Fibroblast of gingiva (primary cell): Measurements from ENCODE around the gene INTS3.
"Not testable (repeated sequence)": the region's sequence is repeated elsewhere in the genome, so short reads cannot be mapped to it uniquely, and the experiment has no call there.

Experiments
- DNase-seq: peaks from one replicate; pipeline ENCODE4 v3.0.0-alpha.2; 2011; ENCODE audit warnings: low read depth

The INTS3 gene

DNA sequence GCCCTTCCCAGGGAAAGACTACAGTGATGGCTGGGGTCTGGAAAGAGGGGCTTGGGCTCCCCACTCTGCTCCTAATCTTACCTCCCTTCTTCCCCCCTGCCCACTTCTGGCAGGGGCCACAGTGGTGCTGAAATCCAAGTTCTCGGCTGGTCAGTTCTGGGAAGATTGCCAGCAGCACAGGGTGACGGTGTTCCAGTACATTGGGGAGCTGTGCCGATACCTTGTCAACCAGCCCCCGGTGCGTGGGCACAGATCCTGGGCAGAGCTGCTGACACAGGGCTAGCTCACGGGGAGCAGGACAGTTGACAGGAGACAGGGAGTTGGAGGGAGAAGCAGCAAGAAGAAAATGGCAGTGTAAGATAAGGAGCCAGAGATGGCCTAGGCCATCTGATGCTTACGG lies 49.8 kb downstream of the INTS3 start:
- DNase-seq, result no peak

DNA sequence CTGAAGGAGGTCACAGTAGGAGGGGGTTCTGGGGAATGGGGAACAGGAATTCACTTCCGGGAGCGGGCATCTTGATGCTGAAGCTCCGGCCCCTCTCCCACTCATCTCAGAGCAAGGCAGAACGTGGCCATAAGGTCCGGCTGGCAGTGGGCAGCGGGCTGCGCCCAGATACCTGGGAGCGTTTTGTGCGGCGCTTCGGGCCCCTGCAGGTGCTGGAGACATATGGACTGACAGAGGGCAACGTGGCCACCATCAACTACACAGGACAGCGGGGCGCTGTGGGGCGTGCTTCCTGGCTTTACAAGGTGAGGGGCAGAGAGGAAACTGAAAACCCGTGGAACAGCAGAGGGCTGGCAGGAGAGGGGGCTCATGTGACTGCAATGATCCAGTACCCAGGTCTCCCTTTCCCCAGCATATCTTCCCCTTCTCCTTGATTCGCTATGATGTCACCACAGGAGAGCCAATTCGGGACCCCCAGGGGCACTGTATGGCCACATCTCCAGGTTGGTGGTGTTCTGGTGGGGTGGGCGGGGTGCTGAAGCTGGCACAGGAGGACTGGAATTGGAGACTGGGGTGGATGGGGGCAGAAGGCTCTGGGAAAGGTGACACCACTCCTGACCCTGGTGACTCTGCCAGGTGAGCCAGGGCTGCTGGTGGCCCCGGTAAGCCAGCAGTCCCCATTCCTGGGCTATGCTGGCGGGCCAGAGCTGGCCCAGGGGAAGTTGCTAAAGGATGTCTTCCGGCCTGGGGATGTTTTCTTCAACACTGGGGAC lies 50.4 kb downstream of the INTS3 start:
- no peak for DNase-seq

DNA sequence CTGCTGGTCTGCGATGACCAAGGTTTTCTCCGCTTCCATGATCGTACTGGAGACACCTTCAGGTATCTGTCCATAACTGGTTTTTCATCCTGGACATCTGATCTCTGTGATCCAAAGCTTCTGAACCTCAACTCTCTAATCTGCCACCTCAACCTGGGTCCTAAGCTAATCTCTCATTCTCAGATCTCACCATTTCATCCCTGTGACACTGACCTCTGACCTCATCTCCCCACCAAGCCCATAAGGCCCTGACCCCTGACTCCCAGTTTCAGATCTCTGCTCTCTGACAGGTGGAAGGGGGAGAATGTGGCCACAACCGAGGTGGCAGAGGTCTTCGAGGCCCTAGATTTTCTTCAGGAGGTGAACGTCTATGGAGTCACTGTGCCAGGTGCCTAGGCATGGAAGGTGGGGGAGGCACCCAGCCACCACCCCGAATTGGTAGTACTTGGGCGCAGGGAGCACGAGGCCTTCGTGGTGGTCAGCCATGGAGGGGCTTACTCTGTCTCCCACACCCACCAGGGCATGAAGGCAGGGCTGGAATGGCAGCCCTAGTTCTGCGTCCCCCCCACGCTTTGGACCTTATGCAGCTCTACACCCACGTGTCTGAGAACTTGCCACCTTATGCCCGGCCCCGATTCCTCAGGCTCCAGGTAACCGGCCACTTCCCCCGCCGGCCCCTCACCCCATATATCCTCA lies 51.1 kb downstream of the INTS3 start:
- DNase-seq, result no peak

DNA sequence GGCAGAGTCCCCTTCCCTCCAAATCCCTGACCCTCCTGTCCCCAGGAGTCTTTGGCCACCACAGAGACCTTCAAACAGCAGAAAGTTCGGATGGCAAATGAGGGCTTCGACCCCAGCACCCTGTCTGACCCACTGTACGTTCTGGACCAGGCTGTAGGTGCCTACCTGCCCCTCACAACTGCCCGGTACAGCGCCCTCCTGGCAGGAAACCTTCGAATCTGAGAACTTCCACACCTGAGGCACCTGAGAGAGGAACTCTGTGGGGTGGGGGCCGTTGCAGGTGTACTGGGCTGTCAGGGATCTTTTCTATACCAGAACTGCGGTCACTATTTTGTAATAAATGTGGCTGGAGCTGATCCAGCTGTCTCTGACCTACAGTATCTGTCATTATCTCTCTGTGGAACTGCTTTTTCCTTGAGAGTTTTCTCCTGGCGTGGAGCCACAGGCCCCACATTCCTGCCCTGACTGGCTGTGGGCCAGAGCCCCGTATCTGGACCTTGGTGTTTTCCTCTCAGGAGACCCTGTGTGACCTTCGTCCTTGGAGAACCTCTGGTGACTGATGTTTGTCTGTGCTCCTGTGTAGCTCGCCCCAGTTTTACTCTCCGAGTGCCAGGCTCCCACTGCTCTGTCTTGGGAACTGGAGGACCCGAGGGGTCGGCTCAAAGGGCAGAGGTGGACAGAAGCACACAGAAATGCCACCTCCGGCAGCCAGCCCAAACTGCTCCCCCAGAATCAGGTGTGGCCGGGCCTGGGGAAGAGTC lies 52.1 kb downstream of the INTS3 start:
- DNase-seq, result no peak

DNA sequence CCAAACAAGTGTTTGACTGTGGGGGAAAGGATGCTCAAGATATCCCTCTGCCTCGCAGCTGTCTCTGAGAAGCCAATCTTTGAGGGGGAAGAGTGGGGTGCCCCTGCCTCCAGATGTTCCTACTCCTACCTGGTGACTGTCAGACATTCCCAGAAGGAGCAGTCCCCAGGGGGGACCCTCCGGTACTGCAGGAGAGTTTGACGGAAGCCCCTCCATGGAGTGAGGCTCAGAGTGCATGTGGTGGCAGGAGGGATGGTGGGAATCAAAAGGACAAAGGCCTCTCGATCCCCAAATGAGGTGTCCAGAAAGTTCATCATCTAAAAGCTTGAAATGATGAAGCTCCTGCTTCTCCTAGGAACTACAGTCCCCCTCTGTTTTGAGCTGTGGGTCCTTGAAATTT lies 52.7 kb downstream of the INTS3 start:
- no peak for DNase-seq

DNA sequence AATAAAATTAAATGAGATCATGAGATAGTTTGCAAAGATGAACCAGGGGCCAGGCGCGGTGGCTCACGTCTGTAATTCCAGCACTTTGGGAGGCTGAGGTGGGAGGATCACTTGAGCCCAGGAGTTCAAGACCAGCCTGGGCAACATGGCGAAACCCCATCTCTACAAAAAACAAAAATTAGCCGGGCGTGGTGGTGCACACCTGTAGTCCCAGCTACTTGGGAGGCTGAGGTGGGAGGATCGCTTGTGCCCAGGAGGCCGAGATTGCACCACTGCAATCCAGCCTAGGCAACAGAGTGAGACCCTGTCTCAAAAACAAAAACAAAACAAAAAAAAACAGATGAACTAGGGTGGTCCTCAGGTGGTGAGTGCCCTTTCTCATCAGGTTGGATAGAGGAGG lies 54.8 kb downstream of the INTS3 start:
- not testable (repeated sequence) for DNase-seq

DNA sequence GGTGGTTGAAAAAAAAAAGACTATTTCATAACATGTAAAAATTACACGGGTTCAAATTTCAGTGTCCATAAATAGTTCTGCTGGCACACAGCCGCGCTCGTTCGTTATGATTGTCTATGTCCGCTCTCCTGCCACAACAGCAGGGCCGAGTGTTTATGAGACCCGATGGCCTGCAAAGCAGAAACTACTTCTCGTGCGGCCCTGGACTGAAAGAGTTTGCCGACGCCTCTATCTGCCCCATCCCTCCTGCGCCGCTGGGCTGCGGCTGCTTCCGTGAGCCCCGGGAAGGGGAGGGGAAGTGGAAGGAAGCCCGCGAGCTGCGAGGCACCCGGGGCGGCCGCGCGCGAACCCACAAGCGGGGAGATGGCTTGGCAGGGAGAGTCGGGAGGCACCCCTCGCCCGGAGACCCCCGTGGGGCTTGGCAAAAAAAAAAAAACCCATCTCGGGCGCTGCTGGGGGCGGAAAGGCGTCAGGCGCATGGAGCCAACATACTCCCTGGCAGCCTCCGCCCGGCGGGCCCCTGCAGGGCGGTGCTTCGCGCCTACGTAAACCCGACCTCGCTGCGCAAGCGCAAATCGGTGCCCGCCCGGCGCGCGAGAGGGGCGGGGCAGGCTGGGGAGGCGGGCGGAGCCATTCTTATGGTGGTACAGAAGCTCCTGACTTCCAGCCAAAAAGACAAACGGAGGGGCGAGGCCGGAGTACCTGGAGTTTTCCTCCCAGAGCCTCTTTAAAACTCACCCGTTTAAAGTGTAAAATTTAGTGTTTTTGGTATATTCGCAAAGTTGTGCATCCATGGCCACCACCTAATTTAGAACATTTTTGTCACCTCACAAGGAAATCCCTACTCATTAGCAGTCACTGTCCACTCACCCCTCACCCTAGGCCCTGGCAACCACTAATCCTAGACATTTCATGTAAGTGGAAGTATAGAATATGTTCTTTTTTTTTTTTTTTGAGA lies 55.7 kb downstream of the INTS3 start:
- peak; percentile 91 for DNase-seq

DNA sequence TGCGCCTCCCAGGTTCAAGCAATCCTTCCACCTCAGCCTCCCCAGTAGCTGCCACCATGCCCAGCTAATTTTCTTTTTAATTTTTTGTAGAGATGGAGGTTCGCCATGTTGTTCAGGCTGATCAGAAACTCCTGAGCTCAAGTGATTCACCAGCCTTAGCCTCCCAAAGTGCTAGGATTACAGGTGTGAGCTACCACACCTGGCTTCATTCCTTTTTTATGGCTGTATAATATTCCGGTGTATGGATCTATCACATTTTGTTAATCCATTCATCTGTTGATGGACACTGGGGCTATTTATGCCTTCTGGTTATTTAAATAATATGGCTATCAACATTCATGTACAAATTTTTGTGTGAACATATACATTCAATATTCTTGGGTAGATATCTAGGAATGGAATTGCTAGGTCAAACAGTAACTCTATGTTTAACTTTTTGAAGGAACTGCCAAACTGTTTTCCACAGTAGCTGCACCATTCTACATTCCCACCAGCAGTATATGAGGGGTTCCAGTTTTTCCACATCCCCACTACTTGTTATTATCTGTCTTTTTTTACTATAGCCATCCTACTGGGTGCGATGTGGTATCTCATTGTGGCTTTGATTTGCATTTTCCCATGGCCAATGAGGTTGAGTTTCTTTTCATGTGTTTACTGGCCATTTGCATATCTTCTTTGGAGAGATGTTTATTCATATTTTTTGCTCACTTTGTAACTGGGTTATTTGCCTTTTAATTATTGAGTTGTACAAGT lies 58.4 kb downstream of the INTS3 start:
- no peak for DNase-seq

DNA sequence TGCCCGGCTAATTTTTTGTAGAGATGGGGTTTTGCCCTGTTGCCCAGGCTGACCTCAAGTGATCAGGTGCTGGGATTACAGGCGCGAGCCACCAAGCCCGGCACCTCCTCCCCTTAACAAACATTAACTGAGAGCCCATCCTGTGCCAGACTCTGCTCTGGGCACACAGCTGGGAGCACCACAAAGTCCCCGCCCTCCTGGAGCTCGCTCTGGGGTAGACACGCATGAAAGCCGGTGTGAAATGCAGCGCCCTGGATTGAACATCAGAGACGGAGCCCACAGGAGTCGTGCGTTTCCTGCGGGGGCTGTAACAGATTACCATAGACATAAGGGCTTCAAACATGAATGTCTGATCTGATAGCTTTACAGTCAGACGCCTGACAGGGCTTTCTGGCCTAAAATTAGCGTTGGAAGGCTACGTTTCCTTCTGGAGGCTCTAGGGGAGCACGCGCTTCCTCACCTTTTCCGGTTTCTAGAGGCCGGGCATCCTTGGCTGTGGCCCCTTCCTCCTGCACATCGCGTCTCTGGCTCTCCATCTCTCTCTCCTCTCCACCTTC lies 61.7 kb downstream of the INTS3 start:
- no peak for DNase-seq

DNA sequence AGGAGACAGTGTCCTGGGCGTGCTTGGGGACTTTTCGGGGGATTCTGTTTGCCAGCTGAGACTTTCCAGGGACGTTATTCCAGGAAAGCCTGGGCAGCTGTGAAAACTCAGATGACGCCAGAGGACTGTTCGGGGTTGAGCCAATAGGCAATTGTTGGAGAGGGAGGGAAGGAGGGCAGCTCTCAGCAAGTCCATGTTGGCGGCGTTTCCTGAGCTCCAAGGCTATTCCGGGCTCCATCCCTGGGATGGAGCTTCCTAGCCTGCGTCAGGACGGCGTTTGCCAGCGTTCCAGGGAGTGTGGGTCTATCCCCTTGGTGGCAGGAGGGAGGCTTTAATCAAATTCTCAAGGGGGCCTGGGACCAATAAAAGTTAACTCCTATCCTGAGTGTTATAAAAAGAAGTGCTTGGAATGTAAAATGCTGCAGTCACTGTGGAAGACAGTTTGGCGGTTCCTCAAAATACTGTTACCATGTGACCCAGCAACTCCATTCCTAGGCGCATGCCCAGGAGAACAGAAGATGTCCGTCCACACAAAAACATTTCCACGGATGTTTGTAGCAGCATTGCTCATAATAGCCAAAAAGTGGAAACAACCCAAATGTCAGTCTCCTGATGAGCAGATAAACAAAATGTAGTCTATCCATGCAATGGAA lies 62.6 kb downstream of the INTS3 start:
- peak; percentile 88 for DNase-seq

DNA sequence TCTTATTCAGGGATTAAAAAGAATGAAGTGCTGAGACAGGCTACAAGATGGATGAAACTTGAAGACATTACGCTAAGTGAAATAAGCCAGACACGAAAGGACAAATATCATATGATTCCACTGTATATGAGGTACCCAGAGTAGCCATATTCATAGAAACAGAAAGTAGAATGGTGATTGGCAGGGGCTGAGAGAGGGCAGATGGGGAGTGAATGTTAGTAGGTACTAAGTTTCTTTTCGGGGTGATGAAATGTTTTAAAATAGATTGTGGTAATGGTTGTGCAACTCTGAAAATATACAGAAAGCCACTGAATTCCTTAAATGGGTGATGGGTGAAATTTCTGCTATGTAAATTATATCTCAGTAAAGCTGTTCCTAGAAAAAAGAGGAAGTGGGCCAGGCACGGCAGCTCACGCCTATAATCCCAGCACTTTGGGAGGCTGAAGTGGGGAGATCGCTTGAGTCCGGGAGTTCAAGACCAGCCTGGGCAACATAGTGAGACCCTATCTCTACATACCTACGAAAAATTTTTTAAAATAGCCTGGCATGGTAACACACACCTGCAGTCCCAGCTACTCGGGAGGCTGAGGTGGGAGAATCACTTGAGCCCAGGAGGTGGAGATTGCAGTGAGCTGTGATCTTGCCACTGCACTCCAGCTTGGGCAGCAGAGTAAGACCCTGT lies 63.3 kb downstream of the INTS3 start:
- DNase-seq, result peak; percentile 92

DNA sequence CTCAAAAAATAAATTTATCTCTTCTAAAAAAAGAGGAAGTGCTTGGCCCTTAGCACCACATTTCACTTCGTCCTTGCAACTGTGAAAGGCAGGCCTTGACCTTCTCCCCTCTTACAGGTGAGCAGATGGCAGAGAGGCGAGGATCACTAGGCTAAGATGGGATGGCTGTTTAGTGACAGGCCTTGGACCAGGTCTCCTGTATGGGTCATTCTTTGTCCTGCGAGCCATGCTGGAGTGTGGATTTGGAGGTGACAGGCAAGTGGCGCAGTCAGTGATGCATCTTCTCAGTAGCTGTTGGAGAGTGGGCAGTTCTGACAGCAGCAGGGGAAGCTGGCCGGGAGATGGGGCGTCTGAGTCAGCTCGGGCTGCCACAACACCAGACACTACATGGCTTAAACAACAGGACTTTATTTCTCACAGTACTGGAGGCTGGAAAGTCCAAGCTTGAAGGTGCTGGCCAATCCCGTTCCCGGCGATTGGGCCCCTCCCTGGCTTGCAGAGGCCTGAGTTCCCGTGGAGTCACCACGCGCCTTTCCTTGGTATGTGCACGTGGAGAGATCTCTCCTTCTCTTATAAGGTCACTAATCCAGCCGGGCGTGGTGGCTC lies 63.9 kb downstream of the INTS3 start:
- DNase-seq, result peak; percentile 19

DNA sequence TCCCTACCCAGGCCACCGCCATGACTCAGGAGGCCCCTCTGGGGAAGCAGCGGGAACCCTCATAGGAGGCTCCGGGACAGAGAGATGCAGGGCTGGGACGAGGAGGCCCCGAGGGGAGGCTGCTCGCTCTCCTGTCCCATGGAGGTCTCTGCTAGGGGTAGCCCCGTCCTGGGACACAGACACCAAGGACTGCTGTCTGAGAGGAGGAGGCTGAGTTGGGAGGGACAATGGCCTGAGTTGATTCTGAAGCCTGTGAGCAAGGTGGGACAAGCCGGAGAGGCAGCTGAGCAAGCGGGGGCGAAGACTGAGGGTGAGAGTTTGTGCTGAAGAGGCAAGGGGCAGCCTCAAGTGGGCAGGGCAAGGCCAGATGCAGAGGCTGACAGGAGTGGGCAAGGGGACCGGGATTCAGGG lies 64.8 kb downstream of the INTS3 start:
- no peak for DNase-seq

DNA sequence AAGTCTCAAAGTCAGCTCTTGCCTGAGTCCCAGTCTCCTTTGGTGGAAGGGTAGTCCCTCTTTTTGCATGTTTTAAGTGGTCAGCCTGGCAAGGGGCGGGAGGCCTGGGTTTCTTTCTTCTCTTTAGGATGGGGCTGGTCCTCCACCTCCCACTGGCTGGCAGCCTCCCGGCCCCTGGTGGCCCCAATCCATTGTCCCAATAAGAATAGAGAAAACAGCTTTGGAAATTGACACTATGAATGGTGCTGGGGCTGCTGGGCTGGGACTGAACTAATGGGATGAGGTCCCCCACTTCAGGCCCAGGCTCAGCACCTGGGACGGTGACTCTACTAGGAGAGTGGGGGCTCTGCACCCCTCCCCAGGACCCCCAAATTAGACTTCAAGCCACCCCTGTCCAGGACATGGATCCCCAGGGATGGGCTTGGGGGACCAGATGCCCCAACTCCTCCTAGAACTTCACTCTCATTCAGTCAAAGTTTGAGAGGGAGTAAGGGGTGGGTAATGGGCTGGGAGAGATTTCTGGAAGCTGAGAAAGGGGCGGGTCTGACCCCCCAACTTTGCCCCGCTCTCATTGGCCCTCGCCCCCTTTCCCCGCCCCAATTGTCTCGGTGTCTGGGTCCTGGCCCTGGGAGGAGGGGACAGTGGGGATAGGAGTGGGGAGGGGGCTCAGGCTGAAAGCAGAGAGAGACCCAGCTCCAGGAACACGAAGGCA lies 65.6 kb downstream of the INTS3 start:
- DNase-seq, result no peak

DNA sequence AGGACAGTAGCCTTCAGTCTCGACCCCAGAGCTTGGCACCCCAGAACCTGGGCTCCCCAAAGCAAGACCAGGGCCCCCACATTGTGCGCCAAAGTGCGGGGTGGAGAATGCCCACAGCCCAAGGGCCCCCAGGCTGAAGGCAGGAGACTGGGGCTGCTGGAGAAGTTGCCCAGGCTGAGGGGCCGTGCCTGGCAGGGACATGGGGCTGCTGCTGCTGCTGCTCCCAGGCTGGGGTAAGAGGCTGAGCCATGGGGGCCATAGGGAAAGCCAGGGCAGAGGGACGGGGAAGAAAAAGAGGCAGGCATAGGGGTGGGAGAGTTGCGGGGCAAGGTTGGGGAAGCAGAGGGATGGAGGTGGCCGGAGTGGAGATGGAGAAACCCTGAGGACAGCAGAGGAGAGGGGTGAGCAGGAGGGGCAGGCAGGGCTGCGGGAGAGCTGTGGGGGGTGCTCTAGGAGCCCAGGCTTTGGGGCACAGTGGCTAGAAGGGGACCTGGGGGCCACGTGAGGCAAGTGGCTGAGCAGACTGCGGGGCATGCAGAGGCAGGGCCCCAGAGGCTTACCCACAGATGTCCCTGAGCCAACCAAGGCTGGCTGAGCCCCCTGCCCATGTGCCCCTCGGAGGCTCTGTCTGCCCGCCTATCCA lies 66.2 kb downstream of the INTS3 start:
- no peak for DNase-seq

DNA sequence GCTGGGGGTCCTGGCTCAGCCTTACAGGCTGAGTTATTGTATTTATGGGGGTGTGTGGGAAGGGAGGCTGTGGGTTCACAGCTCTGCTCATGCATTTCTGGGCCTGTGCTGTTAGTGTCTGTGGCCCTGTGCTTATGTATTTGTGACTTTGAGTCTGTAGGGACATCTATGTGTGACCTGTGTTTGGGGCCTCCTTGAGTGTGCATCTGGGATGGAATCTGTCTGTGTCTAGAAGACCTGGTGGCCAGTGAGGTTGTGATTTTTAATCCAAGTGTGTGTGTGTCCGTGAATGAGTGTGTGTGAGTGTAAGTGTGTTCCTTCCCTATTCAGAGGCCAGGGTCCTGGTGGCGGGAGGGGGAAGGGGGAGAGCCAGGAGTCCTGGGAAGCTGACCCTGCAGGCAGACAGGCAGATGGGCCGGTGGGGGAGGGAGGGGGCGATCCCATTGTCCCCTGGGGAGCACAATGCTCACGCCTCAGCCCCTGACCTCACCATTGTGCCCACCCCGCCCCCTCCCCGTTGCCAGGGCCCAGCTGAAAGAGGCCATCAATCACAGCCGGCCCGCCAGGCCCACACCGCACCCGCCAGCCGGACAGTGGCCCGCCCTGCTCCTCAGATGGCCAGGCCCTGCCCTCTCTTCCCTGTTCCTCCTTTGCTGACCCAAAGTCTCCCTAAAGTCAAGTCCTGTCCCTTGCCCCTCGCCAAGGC lies 66.9 kb downstream of the INTS3 start:
- no peak for DNase-seq

DNA sequence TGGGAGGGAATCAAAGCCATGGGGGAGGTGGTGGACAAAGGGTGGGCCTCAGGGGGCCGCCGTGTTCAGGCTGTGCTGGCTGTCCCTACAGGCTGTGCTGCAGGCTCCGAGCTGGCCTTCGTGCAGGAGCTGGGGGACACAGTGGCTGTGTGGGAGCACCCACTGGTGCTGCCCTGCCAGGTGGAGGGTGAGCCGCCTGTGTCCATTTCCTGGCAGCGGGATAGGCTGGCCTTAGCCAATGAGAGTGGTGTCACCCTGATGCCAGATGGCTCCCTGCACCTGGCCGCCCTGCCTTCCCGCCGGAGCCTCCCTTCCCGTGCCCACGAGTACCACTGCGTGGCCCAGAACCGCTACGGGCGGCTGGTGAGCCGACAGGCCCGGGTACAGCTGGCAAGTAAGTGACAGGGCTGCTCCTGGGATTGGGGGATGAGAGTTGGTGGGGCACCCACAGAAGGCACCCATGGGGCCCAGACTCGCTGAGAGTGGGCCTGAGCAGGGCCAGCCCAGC lies 67.5 kb downstream of the INTS3 start:
- no peak for DNase-seq
